UCSD-AML1 (cell line): ENCODE results near the gene KREMEN1.

ENCODE experiments used
- DNase-seq: peaks from one replicate; lab custom pipeline; 2025; ENCODE audit not compliant: unreplicated experiment; lab: John Stamatoyannopoulos, UW

The KREMEN1 gene

GRCh38 chr22:29183971-29184848, 111.4 kb downstream of the KREMEN1 start:
- DNase-seq = no peak

- no peak for DNase-seq
These were observed 112.1 kb downstream of the KREMEN1 start for GRCh38 chr22:29184849-29185490.

DNA sequence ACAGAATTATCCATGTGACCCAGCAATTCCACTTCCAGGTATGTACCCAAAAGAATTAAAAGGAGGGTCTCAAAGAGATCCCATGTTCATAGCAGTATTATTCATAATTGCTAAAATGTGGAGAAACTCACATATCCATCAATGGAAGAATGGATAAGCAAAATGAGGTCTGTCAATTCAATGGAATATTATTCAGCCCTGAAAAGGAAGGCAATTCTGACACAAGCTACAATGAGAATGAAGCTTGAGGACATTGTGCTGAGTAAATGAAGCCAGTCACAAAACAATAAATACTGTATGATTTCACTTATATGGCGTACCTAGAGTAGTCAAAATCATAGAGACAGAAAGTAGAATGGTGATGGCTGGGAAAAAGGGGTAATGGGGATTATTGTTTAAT, 113.5 kb downstream of the KREMEN1 start:
- no peak for DNase-seq

GRCh38 chr22:29187831-29188230, 115.0 kb downstream of the KREMEN1 start:
- no peak for DNase-seq

- no peak for DNase-seq
These were observed 117.2 kb downstream of the KREMEN1 start for GRCh38 chr22:29190051-29190450.

GRCh38 chr22:29190918-29191317, 118.1 kb downstream of the KREMEN1 start:
- no peak for DNase-seq

GRCh38 chr22:29193021-29193420, 120.2 kb downstream of the KREMEN1 start:
- DNase-seq = no peak

DNA sequence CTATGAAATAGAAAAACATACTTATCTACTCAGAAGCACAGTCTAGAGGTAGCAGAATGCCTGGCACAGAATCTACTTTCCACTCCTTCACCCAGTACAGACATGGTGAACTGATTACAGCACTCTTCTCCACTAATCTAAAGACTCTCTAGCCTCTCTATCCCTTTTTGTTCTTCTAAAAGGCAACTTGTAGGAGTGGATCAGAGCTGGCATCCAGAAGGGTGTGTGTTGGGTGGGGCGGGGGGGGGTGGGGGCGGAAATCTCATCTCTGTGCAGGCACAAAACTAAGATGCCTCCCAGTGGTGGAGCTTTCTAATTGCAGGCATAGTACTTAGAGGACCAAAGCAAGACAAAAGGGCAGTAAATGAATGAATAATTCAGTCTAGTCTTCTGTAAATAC, 121.3 kb downstream of the KREMEN1 start:
- no peak for DNase-seq

DNA sequence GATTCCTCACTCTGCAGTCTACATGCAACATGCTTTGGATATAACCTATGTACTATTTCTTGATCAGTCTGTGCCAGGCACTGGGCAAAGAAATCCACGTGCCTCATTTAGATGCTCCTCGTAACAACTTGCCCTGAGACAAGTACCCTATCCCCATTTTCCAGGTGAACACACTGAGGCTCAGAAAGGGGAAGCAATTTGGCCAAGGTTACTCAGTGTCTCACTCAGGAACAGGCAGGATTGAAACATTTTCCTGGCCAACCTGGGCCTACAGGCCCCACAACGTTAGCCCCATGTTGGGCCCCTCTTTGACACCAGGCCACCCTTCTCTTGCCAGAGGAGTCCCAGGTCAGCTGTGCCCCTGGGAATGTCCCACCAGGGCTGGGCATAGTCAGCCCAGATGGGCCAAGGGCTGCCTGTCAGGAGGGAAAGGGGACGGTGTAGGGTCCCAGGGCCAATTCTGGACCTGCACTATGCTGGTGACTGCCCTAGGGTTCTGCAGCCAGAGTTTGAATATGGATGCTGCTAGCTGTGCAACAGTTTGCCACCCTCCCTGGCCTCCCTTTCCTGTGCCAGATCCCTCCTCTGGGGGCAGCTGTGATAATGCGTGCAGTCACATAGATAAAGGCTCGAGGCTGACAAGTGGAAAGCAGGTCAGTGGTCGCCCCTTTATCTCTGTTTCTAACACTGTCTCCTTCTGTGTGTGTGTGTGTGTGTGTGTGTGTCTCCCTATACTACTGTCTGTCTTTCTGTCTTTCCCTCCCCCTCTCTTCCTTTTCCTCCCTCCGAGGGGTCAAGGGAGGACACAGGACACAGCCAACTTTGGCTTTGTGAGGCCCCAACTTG, 122.5 kb downstream of the KREMEN1 start:
- DNase-seq = peak; percentile 50

DNA sequence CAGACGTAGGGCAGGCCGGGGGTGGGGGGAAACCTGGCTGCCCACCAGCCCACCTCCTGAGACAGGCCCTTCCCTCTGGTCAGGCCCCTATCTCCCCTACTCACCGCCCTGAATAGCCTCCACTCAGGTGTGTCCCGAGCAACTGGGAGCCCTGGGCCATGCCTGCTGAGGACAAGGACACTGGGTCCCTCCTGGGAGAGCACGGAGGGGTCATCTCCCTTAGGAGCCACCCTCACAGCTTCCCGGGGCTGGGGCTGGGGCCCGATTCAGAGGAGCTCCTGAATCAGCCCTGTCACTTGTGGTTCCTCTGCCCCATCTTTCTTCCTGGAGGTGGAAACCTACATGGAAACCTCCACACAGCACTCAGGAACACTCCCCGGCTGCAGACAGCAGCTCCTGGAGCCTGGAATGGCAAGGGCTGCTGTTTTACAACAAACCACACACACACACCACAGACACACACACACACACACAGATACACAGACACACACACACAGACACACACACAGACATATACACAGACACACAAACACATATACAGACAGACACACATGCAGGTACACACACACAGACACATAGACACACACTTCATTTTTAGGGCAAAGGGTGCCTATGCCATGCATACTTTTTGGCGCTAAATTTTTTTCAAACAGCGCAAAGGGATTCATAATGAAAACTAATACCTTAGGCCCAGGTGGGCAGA, 123.3 kb downstream of the KREMEN1 start:
- peak; percentile 47 for DNase-seq

- DNase-seq = no peak
These were observed 124.3 kb downstream of the KREMEN1 start for GRCh38 chr22:29197096-29197495.

GRCh38 chr22:29198240-29198639, 125.4 kb downstream of the KREMEN1 start:
- DNase-seq = no peak

GRCh38 chr22:29199702-29200400, 127.0 kb downstream of the KREMEN1 start:
- no peak for DNase-seq

DNA sequence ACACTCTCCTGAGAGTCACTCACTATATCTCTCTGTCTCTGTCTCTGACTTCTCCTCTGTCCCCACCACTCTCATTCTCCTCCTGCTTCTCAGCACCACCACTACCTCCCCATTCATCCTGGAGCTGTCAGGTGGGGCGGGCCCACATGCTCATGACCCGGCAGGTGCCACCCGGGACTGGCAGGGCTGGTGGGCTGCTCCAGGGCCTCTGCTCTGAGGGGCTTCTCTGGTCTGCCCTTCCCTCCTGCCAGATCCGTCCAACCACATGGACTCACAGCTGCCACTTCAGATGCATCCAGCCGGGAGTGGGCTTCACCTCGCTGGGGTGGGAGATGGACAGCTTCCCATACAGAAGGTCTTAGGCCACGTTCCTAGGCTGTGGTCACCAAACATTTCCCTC, 128.1 kb downstream of the KREMEN1 start:
- peak; percentile 32 for DNase-seq

GRCh38 chr22:29201782-29202181, 128.9 kb downstream of the KREMEN1 start:
- peak; percentile 65 for DNase-seq

DNA sequence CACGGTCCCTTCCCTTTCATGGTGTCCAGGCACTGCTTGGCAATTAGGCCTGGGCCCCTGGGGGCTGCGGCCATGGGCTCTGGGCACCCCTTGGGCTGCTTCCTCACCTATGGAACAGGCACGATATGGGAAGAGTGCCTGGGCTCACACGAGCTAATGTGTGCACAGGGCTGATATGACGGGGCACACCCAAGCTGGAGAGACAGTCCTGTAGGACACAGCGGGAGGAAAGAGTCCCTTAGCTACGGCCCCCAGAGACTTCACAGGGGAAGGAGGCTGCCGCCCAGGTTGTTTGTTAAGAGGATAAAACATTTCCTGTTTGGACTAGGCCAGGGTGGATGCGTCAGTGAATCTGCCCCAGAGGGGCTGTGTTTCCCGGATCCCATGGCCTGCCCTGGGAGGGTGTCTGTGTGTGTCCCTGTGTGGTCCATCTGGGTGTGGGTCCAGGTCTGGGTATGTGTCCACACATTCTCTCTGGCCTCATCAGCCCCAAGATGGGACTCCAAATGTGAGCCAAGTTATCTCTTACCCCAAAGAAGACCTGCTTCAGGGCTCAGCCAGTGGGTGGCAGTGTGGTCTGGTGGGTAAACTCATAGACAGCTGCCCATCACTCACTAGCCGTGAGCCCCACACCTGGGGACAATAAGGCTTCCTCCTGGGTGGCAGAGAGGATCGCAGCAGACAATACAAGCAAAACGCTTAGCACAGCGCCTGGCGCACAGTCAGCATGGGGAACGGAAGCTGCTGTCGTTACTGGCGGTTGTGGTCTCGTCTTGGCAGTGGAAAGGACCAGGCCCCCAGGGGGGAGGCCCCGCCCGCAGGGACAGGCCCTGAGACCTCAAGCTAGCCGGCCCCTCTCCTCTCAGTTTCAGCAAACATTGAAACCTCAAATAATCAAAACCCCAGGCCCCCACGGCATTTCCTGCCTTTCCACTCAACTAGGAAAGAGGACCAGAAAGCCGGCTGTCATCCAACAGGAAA, 129.7 kb downstream of the KREMEN1 start:
- DNase-seq = peak; percentile 94

GRCh38 chr22:29203488-29204454, 130.9 kb downstream of the KREMEN1 start:
- no peak for DNase-seq
